ENCODE measurements around the gene EVC.

EVC gene

GRCh38 chr4:5798946-5799345, 87.9 kb downstream of the EVC start:
- Histone ChIP-seq H3K9ac (ENCODE audit: low read length) (no peak overlapping the region), H3F3A (ENCODE audit: insufficient read depth, low read length) (no peaks in the 10 kb centered on the region), H3K27ac (ENCODE audit: low read length) (no peak overlapping the region), H3K9me2 (replicated peaks; ENCODE audit: insufficient read depth, low read length) (no peaks in the 10 kb centered on the region), H3K36me3 (replicated peaks; ENCODE audit: insufficient read depth, low read length) (0 out of 2 replicates have a peak, but pooled peaks cover 3% of the 10 kb centered on the region), H3K79me2 (ENCODE audit: low read length) (no peaks in the 10 kb centered on the region), H2AFZ (ENCODE audit: low read length) (no peak overlapping the region), H3K4me1 (ENCODE audit: low read length) (no peaks in the 10 kb centered on the region), H3K9me3 (replicated peaks; ENCODE audit: insufficient read depth, low read length) (no peaks in the 10 kb centered on the region), H3K4me2 (ENCODE audit: low read depth, low read length) (no peak overlapping the region), H3K4me3 (ENCODE audit: low read length) (no peak overlapping the region), H3K27me3 (replicated peaks; ENCODE audit: insufficient read depth, low read length) (no peaks in the 10 kb centered on the region), H4K20me1 (ENCODE audit: insufficient read depth, low read length) (no peaks in the 10 kb centered on the region)
- DNase-seq, result no peak
- TF ChIP-seq CTCF (IDR thresholded peaks at IDR 0.05; ENCODE audit: low read length), result no peak
- no peak for TF ChIP-seq EZH2phosphoT487 (IDR thresholded peaks at IDR 0.05; ENCODE audit: low read length)
- TF ChIP-seq EZH2 (optimal IDR thresholded peaks at IDR 0.05; ENCODE audit: low read depth, low read length), result no peak

- Histone ChIP-seq H3F3A (ENCODE audit: insufficient read depth, low read length) (no peaks in the 10 kb centered on the region), H3K27me3 (replicated peaks; ENCODE audit: insufficient read depth, low read length) (no peaks in the 10 kb centered on the region), H3K27ac (ENCODE audit: low read length) (no peak overlapping the region), H3K9ac (ENCODE audit: low read length) (no peak overlapping the region), H3K36me3 (replicated peaks; ENCODE audit: insufficient read depth, low read length) (0 out of 2 replicates have a peak, but pooled peaks cover 3% of the 10 kb centered on the region), H3K4me2 (ENCODE audit: low read depth, low read length) (no peak overlapping the region), H3K4me3 (ENCODE audit: low read length) (no peak overlapping the region), H3K9me2 (replicated peaks; ENCODE audit: insufficient read depth, low read length) (no peaks in the 10 kb centered on the region), H3K9me3 (replicated peaks; ENCODE audit: insufficient read depth, low read length) (no peaks in the 10 kb centered on the region), H3K79me2 (ENCODE audit: low read length) (no peaks in the 10 kb centered on the region), H3K4me1 (ENCODE audit: low read length) (no peaks in the 10 kb centered on the region), H4K20me1 (ENCODE audit: insufficient read depth, low read length) (no peaks in the 10 kb centered on the region), H2AFZ (ENCODE audit: low read length) (no peak overlapping the region)
- TF ChIP-seq EZH2 (optimal IDR thresholded peaks at IDR 0.05; ENCODE audit: low read depth, low read length), result no peak
- no peak for TF ChIP-seq CTCF (IDR thresholded peaks at IDR 0.05; ENCODE audit: low read length)
- TF ChIP-seq EZH2phosphoT487 (IDR thresholded peaks at IDR 0.05; ENCODE audit: low read length), result no peak
- DNase-seq, result no peak
Observed at GRCh38 chr4:5799406-5799805, 88.4 kb downstream of the EVC start.

GRCh38 chr4:5800496-5800895, 89.5 kb downstream of the EVC start:
- H3K79me2 ChIP-seq (ENCODE audit: low read length), result no peaks in the 10 kb centered on the region
- H3K9me3 ChIP-seq (replicated peaks; ENCODE audit: insufficient read depth, low read length), result no peaks in the 10 kb centered on the region
- no peaks in the 10 kb centered on the region for H3F3A ChIP-seq (ENCODE audit: insufficient read depth, low read length)
- TF ChIP-seq CTCF (IDR thresholded peaks at IDR 0.05; ENCODE audit: low read length) (no peak), EZH2phosphoT487 (IDR thresholded peaks at IDR 0.05; ENCODE audit: low read length) (no peak), EZH2 (optimal IDR thresholded peaks at IDR 0.05; ENCODE audit: low read depth, low read length) (no peak)
- no peak overlapping the region for H3K27ac ChIP-seq (ENCODE audit: low read length)
- no peaks in the 10 kb centered on the region for H3K4me1 ChIP-seq (ENCODE audit: low read length)
- no peaks in the 10 kb centered on the region for H3K27me3 ChIP-seq (replicated peaks; ENCODE audit: insufficient read depth, low read length)
- H4K20me1 ChIP-seq (ENCODE audit: insufficient read depth, low read length), result no peaks in the 10 kb centered on the region
- no peak overlapping the region for H2AFZ ChIP-seq (ENCODE audit: low read length)
- DNase-seq, result no peak
- 0 out of 2 replicates have a peak, but pooled peaks cover 3% of the 10 kb centered on the region for H3K36me3 ChIP-seq (replicated peaks; ENCODE audit: insufficient read depth, low read length)
- H3K4me3 ChIP-seq (ENCODE audit: low read length), result no peak overlapping the region
- H3K9me2 ChIP-seq (replicated peaks; ENCODE audit: insufficient read depth, low read length), result no peaks in the 10 kb centered on the region
- H3K4me2 ChIP-seq (ENCODE audit: low read depth, low read length), result no peak overlapping the region
- no peak overlapping the region for H3K9ac ChIP-seq (ENCODE audit: low read length)

All from MM.1S (cell line).